ENCODE results near the gene TBCCD1. TPM values are rescaled to one million over a fixed set of nuclear protein-coding genes. Genes with fewer than 3 reads are reported as not detected.
"Not testable (repeated sequence)": the region's sequence is repeated elsewhere in the genome, so short reads cannot be mapped to it uniquely, and the experiment has no call there.

The TBCCD1 gene
- polyA plus RNA-seq, 1 donor (not counting 4 experiments of a cell fraction or from before 2014, with no cell fraction given) = 15.8 TPM

DNA sequence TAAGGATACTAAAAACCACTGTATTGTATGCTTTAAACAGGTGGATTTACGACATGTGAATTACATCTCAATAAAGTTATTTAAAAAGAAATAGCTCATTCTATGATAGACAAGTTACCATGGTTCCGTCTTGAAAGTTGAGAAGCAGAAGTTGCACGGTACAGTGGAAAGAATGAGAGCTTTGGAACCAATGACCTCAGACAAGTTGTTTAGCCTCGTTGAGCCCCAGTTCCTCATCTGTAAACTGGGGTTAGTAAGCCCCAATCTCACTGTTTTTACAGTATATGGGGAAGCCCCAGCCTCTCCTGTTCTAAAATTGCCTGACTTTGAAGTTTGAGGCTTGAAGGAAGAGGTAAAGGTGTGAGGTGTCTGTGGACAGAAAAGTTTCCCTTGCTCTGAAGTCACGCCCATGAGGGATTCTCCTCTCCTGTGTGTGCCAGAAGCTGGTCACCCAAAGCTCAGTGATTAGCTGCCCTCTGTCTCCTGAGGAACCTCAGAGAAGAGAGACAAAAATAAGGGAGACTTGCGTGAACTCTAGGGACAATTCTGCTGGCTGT is 32.9 kb downstream of the TBCCD1 start:
- H3K4me1 ChIP-seq (ENCODE audit: control insufficient read depth, extremely low read depth, insufficient read depth, low read length) = no peaks in the 10 kb centered on the region
- no peaks in the 10 kb centered on the region for H3K9me3 ChIP-seq (ENCODE audit: control insufficient read depth, low read depth, low read length)
- H3K27me3 ChIP-seq (ENCODE audit: control insufficient read depth, extremely low read depth, insufficient read depth, low read length) = no peaks in the 10 kb centered on the region
- no peak for DNase-seq (ENCODE audit: low read depth, low spot score)
- no peak overlapping the region for H3K4me2 ChIP-seq (ENCODE audit: control insufficient read depth, extremely low read depth, insufficient read depth, low read depth, low read length)
- no peak overlapping the region for H3K27ac ChIP-seq (ENCODE audit: control insufficient read depth, insufficient read depth, low read length)
- no peaks in the 10 kb centered on the region for H3K36me3 ChIP-seq (ENCODE audit: control insufficient read depth in 2 of 2, extremely low read depth in 1 of 2, insufficient read depth in 2 of 2, low read length in 2 of 2)
- no peaks in the 10 kb centered on the region for H4K20me1 ChIP-seq (ENCODE audit: control insufficient read depth, extremely low read depth, insufficient read depth, low read length)
- FAIRE-seq = no peak
- no peaks in the 10 kb centered on the region for H3K79me2 ChIP-seq (ENCODE audit: control insufficient read depth, insufficient read depth, low read length)
- no peaks in the 10 kb centered on the region for H3K9me1 ChIP-seq (ENCODE audit: control insufficient read depth, extremely low read depth, insufficient read depth, low read length)
- dilution Hi-C loops (cut with MboI; ENCODE audit: extremely low pct_ligation_motif_present, low sequenced_read_pairs) = no loop called here
- no peak for TF ChIP-seq EZH2 (IDR thresholded peaks at IDR 0.05; ENCODE audit: low read length)
- TF ChIP-seq, protein P1, sequence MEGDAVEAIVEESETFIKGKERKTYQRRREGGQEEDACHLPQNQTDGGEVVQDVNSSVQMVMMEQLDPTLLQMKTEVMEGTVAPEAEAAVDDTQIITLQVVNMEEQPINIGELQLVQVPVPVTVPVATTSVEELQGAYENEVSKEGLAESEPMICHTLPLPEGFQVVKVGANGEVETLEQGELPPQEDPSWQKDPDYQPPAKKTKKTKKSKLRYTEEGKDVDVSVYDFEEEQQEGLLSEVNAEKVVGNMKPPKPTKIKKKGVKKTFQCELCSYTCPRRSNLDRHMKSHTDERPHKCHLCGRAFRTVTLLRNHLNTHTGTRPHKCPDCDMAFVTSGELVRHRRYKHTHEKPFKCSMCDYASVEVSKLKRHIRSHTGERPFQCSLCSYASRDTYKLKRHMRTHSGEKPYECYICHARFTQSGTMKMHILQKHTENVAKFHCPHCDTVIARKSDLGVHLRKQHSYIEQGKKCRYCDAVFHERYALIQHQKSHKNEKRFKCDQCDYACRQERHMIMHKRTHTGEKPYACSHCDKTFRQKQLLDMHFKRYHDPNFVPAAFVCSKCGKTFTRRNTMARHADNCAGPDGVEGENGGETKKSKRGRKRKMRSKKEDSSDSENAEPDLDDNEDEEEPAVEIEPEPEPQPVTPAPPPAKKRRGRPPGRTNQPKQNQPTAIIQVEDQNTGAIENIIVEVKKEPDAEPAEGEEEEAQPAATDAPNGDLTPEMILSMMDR (optimal IDR thresholded peaks at IDR 0.05 in 1 of 3, IDR thresholded peaks at IDR 0.05 in 1 of 3, conservative IDR thresholded peaks at IDR 0.05 in 1 of 3; ENCODE audit: extremely low read depth in 1 of 3, insufficient read depth in 2 of 3, low read length in 3 of 3) = no peak
- H3K4me3 ChIP-seq (ENCODE audit: control insufficient read depth in 2 of 3, extremely low read depth in 1 of 3, insufficient read depth in 2 of 3, low read depth in 1 of 3, low read length in 3 of 3) = no peak overlapping the region
- H3K9ac ChIP-seq (ENCODE audit: control insufficient read depth, extremely low read depth, insufficient read depth, low read length) = no peak overlapping the region
- no peak overlapping the region for H2AFZ ChIP-seq (ENCODE audit: control insufficient read depth, low read length)

DNA sequence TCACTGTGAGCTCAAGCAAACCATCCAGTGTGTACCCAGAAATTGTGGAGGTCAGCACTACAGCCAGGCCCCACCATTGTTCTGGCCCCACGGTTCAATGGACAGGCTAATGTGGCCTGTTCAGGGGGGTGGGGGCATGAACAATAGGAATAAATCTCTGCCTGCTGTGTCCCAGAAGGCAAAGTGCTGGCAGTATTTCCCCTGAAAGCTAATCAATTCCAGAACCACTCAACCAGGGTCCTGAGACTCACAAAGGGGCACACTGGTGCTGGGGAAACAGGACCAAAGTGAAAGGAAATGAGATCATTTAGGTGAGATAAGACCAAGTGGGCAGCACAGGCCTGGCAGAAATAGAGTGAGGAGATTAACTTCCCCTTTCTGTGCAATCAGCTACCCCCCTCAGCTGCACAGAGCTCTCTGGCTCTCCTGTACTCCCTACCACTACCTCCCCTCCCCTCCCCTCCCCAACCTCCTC is 34.5 kb downstream of the TBCCD1 start:
- FAIRE-seq = no peak
- Histone ChIP-seq H3K27me3 (ENCODE audit: control insufficient read depth, extremely low read depth, insufficient read depth, low read length) (no peaks in the 10 kb centered on the region), H3K9me1 (ENCODE audit: control insufficient read depth, extremely low read depth, insufficient read depth, low read length) (no peaks in the 10 kb centered on the region), H2AFZ (ENCODE audit: control insufficient read depth, low read length) (no peak overlapping the region), H3K4me2 (ENCODE audit: control insufficient read depth, extremely low read depth, insufficient read depth, low read depth, low read length) (no peak overlapping the region), H3K9ac (ENCODE audit: control insufficient read depth, extremely low read depth, insufficient read depth, low read length) (no peak overlapping the region), H3K4me1 (ENCODE audit: control insufficient read depth, extremely low read depth, insufficient read depth, low read length) (no peaks in the 10 kb centered on the region), H3K4me3 (ENCODE audit: control insufficient read depth in 2 of 3, extremely low read depth in 1 of 3, insufficient read depth in 2 of 3, low read depth in 1 of 3, low read length in 3 of 3) (no peak overlapping the region), H3K79me2 (ENCODE audit: control insufficient read depth, insufficient read depth, low read length) (no peaks in the 10 kb centered on the region), H3K36me3 (ENCODE audit: control insufficient read depth in 2 of 2, extremely low read depth in 1 of 2, insufficient read depth in 2 of 2, low read length in 2 of 2) (no peaks in the 10 kb centered on the region), H3K27ac (ENCODE audit: control insufficient read depth, insufficient read depth, low read length) (no peak overlapping the region), H3K9me3 (ENCODE audit: control insufficient read depth, low read depth, low read length) (no peaks in the 10 kb centered on the region), H4K20me1 (ENCODE audit: control insufficient read depth, extremely low read depth, insufficient read depth, low read length) (no peaks in the 10 kb centered on the region)
- dilution Hi-C loops (cut with MboI; ENCODE audit: extremely low pct_ligation_motif_present, low sequenced_read_pairs) = no loop called here
- no peak for TF ChIP-seq EZH2 (IDR thresholded peaks at IDR 0.05; ENCODE audit: low read length)
- TF ChIP-seq, protein P1 (optimal IDR thresholded peaks at IDR 0.05 in 1 of 3, IDR thresholded peaks at IDR 0.05 in 1 of 3, conservative IDR thresholded peaks at IDR 0.05 in 1 of 3; ENCODE audit: extremely low read depth in 1 of 3, insufficient read depth in 2 of 3, low read length in 3 of 3) = no peak
- no peak for DNase-seq (ENCODE audit: low read depth, low spot score)

DNA sequence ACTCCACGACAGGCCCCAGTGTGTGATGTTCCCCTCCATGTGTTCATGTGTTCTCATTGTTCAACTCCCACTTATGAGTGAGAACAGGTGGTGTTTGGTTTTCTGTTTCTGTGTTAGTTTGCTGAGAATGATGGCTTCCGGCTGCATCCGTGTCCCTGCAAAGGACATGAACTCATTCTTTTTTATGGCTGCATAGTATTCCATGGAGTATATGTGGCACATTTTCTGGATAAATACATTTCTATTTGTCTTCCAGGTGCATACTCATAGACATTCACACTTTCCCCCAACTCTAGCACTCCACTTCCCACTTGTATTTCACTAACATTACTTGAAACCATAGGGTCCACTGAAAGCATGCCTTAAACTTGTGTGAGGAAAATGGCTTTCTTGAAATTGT is 35.4 kb downstream of the TBCCD1 start:
- H3K36me3 ChIP-seq (ENCODE audit: control insufficient read depth in 2 of 2, extremely low read depth in 1 of 2, insufficient read depth in 2 of 2, low read length in 2 of 2); FAIRE-seq; DNase-seq (ENCODE audit: low read depth, low spot score); H3K79me2 ChIP-seq (ENCODE audit: control insufficient read depth, insufficient read depth, low read length); H3K4me2 ChIP-seq (ENCODE audit: control insufficient read depth, extremely low read depth, insufficient read depth, low read depth, low read length); H4K20me1 ChIP-seq (ENCODE audit: control insufficient read depth, extremely low read depth, insufficient read depth, low read length); H3K4me3 ChIP-seq (ENCODE audit: control insufficient read depth in 2 of 3, extremely low read depth in 1 of 3, insufficient read depth in 2 of 3, low read depth in 1 of 3, low read length in 3 of 3); H3K9ac ChIP-seq (ENCODE audit: control insufficient read depth, extremely low read depth, insufficient read depth, low read length); H3K27ac ChIP-seq (ENCODE audit: control insufficient read depth, insufficient read depth, low read length); H2AFZ ChIP-seq (ENCODE audit: control insufficient read depth, low read length); dilution Hi-C loops (cut with MboI; ENCODE audit: extremely low pct_ligation_motif_present, low sequenced_read_pairs); H3K9me1 ChIP-seq (ENCODE audit: control insufficient read depth, extremely low read depth, insufficient read depth, low read length); H3K9me3 ChIP-seq (ENCODE audit: control insufficient read depth, low read depth, low read length); H3K4me1 ChIP-seq (ENCODE audit: control insufficient read depth, extremely low read depth, insufficient read depth, low read length); H3K27me3 ChIP-seq (ENCODE audit: control insufficient read depth, extremely low read depth, insufficient read depth, low read length): not testable (repeated sequence)
